Measurements from ENCODE around the gene FHAD1. TPM values are rescaled to one million over a fixed set of nuclear protein-coding genes. Genes with fewer than 3 reads are reported as not detected.

FHAD1 gene
- total RNA-seq, 2 experiments from 2014 or later: not detected

GRCh38 chr1:15325375-15326085 is 78.5 kb downstream of the FHAD1 start:
- ChIA-PET CTCF (ENCODE audit: unreplicated experiment) (no interaction called here), POLR2A (no interaction called here)
- H4K20me1 ChIP-seq (ENCODE audit: insufficient read depth, low read length): no peaks in the 10 kb centered on the region
- no peak overlapping the region for H3K4me3 ChIP-seq (ENCODE audit: low read depth, low read length, poor library complexity, severe bottlenecking)
- H3K79me2 ChIP-seq (ENCODE audit: insufficient read depth, low read depth, low read length): no peaks in the 10 kb centered on the region
- H3K4me2 ChIP-seq (ENCODE audit: low read length): no peak overlapping the region
- no peak overlapping the region for H3K27ac ChIP-seq (ENCODE audit: low read depth, low read length, poor library complexity, severe bottlenecking)
- intact Hi-C loops (cut with micrococcal nuclease; ENCODE audit: unreplicated experiment): no loop called here
- no peaks in the 10 kb centered on the region for H3K36me3 ChIP-seq (ENCODE audit: insufficient read depth, low read length)
- no peak overlapping the region for H2AFZ ChIP-seq (ENCODE audit: low read length)
- no peak for DNase-seq (ENCODE audit: low spot score)
- no peaks in the 10 kb centered on the region for H3K4me1 ChIP-seq (ENCODE audit: insufficient read depth, low read length, poor library complexity, severe bottlenecking)
- H3K9me2 ChIP-seq (ENCODE audit: insufficient read depth, low read length): no peaks in the 10 kb centered on the region
- H3K9me3 ChIP-seq (ENCODE audit: low read length): no peaks in the 10 kb centered on the region
- no TSS peak for BruUV-seq (replicated peaks)
- TF ChIP-seq EZH2phosphoT487 (IDR thresholded peaks at IDR 0.05; ENCODE audit: borderline replicate concordance, low read depth, low read length): no peak
- peak; percentile 49 for TF ChIP-seq CTCF (conservative IDR thresholded peaks at IDR 0.05; ENCODE audit: low read length)

GRCh38 chr1:15326691-15327588 is 79.9 kb downstream of the FHAD1 start:
- intact Hi-C loops (cut with micrococcal nuclease; ENCODE audit: unreplicated experiment): no loop called here
- ChIA-PET CTCF (ENCODE audit: unreplicated experiment) (no interaction called here), POLR2A (no interaction called here)
- Histone ChIP-seq H3K4me2 (ENCODE audit: low read length) (no peak overlapping the region), H3K9me3 (ENCODE audit: low read length) (no peaks in the 10 kb centered on the region), H3K27ac (ENCODE audit: low read depth, low read length, poor library complexity, severe bottlenecking) (no peak overlapping the region), H4K20me1 (ENCODE audit: insufficient read depth, low read length) (no peaks in the 10 kb centered on the region), H3K4me3 (ENCODE audit: low read depth, low read length, poor library complexity, severe bottlenecking) (no peak overlapping the region), H2AFZ (ENCODE audit: low read length) (no peak overlapping the region), H3K36me3 (ENCODE audit: insufficient read depth, low read length) (no peaks in the 10 kb centered on the region), H3K79me2 (ENCODE audit: insufficient read depth, low read depth, low read length) (no peaks in the 10 kb centered on the region), H3K9me2 (ENCODE audit: insufficient read depth, low read length) (no peaks in the 10 kb centered on the region), H3K4me1 (ENCODE audit: insufficient read depth, low read length, poor library complexity, severe bottlenecking) (no peaks in the 10 kb centered on the region)
- TF ChIP-seq CTCF (conservative IDR thresholded peaks at IDR 0.05; ENCODE audit: low read length): no peak
- TF ChIP-seq EZH2phosphoT487 (IDR thresholded peaks at IDR 0.05; ENCODE audit: borderline replicate concordance, low read depth, low read length): no peak
- no peak for DNase-seq (ENCODE audit: low spot score)
- no TSS peak for BruUV-seq (replicated peaks)
